Cardiac muscle cell (in vitro differentiated cells and primary cell): ENCODE results near the gene TFDP1. TPM values are rescaled to one million over a fixed set of nuclear protein-coding genes. Genes with fewer than 3 reads are reported as not detected.

Experiments used
- DNase-seq, 2 donors: peaks; one replicate each; pipeline versions ENCODE4 v3.0.0 to v3.0.0-alpha.2; 2010 to 2017; ENCODE audit warnings: low read depth in 1 of 2, low spot score in 1 of 2
- H3K27ac ChIP-seq: fragments of 200-600 bp; sonication (generic); 2 replicates; pipeline ENCODE4 v1.5.1; 2016
- H3K27me3 ChIP-seq: fragments of 200-600 bp; sonication (generic); 2 replicates; pipeline ENCODE4 v1.6.0; 2016; ENCODE audit warnings: control low read depth
- H3K36me3 ChIP-seq: fragments of 200-600 bp; sonication (generic); 2 replicates; pipeline ENCODE4 v1.5.1; 2016; ENCODE audit warnings: control low read depth
- H3K4me1 ChIP-seq: fragments of 200-600 bp; sonication (generic); 2 replicates; pipeline ENCODE4 v1.8.1; 2017; ENCODE audit warnings: low read depth, mild to moderate bottlenecking, mixed run types
- H3K4me3 ChIP-seq: fragments of 200-600 bp; sonication (generic); 2 replicates; pipeline ENCODE4 v1.5.1; 2016; ENCODE audit warnings: mild to moderate bottlenecking
- H3K9me3 ChIP-seq: fragments of 200-600 bp; sonication (generic); 2 replicates; pipeline ENCODE4 v1.5.1; 2017; ENCODE audit warnings: low read depth, mild to moderate bottlenecking, control low read depth
- CTCF ChIP-seq: IDR thresholded peaks from 2 replicates; pipeline ENCODE4 v1.5.1; 2012; ENCODE audit warnings: low read depth, mild to moderate bottlenecking, low read length
- polyA plus RNA-seq: library from polyadenylated mRNA; unstranded; fragments of >200 nt; fragmentation: Nextera tagmentation; extraction: Ambion mirVana; gene quantifications from 2 replicates; pipeline ENCODE4 v1.2.1, GENCODE V29; 2016
- total RNA-seq: library from RNA; depleted of rRNA; stranded (reverse); fragments of >200 nt; gene quantifications from 2 replicates; pipeline ENCODE4 v1.2.3, GENCODE V29; 2016

TFDP1 gene
- total and polyA plus RNA-seq, 2 experiments from 2014 or later: 36.9 to 81.7 TPM

- Histone ChIP-seq H3K27me3 (no peaks in the 10 kb centered on the region), H3K4me1 (no peaks in the 10 kb centered on the region), H3K4me3 (no peak overlapping the region), H3K27ac (no peak overlapping the region), H3K36me3 (no peaks in the 10 kb centered on the region), H3K9me3 (no peaks in the 10 kb centered on the region)
- no peak for DNase-seq
- TF ChIP-seq CTCF: no peak
Measured at GRCh38 chr13:113597391-113598080, 13.0 kb downstream of the TFDP1 start.

- no peaks in the 10 kb centered on the region for H3K9me3 ChIP-seq
- H3K27ac ChIP-seq: no peak overlapping the region
- no peaks in the 10 kb centered on the region for H3K27me3 ChIP-seq
- no peak overlapping the region for H3K4me3 ChIP-seq
- no peaks in the 10 kb centered on the region for H3K36me3 ChIP-seq
- H3K4me1 ChIP-seq: no peaks in the 10 kb centered on the region
- TF ChIP-seq CTCF: no peak
- no peak for DNase-seq
Measured at GRCh38 chr13:113598081-113598410, 13.5 kb downstream of the TFDP1 start.

- H3K27ac ChIP-seq: no peak overlapping the region
- no peak for TF ChIP-seq CTCF
- no peaks in the 10 kb centered on the region for H3K4me1 ChIP-seq
- H3K27me3 ChIP-seq: no peaks in the 10 kb centered on the region
- H3K4me3 ChIP-seq: no peak overlapping the region
- H3K36me3 ChIP-seq: no peaks in the 10 kb centered on the region
- no peaks in the 10 kb centered on the region for H3K9me3 ChIP-seq
- no peak for DNase-seq
Measured at GRCh38 chr13:113598481-113598880, 13.9 kb downstream of the TFDP1 start.

GRCh38 chr13:113599391-113599790, 14.8 kb downstream of the TFDP1 start:
- DNase-seq: no peak
- no peaks in the 10 kb centered on the region for H3K36me3 ChIP-seq
- no peaks in the 10 kb centered on the region for H3K9me3 ChIP-seq
- TF ChIP-seq CTCF: no peak
- H3K4me1 ChIP-seq: no peaks in the 10 kb centered on the region
- H3K27me3 ChIP-seq: no peaks in the 10 kb centered on the region
- no peak overlapping the region for H3K4me3 ChIP-seq
- no peak overlapping the region for H3K27ac ChIP-seq

GRCh38 chr13:113601166-113602070, 16.9 kb downstream of the TFDP1 start:
- no peak for DNase-seq
- no peaks in the 10 kb centered on the region for H3K9me3 ChIP-seq
- H3K4me1 ChIP-seq: no peaks in the 10 kb centered on the region
- no peaks in the 10 kb centered on the region for H3K27me3 ChIP-seq
- no peak overlapping the region for H3K4me3 ChIP-seq
- no peak for TF ChIP-seq CTCF
- H3K27ac ChIP-seq: no peak overlapping the region
- H3K36me3 ChIP-seq: no peaks in the 10 kb centered on the region
